Measurements from ENCODE around the gene USP9X. TPM values are rescaled to one million over a fixed set of nuclear protein-coding genes. Genes with fewer than 3 reads are reported as not detected.

Gene USP9X
- total and polyA plus RNA-seq, 2 of the 8 experiments (the other 6 are each of a cell fraction or from before 2014, with no cell fraction given), result 79.2 to 300 TPM

DNA sequence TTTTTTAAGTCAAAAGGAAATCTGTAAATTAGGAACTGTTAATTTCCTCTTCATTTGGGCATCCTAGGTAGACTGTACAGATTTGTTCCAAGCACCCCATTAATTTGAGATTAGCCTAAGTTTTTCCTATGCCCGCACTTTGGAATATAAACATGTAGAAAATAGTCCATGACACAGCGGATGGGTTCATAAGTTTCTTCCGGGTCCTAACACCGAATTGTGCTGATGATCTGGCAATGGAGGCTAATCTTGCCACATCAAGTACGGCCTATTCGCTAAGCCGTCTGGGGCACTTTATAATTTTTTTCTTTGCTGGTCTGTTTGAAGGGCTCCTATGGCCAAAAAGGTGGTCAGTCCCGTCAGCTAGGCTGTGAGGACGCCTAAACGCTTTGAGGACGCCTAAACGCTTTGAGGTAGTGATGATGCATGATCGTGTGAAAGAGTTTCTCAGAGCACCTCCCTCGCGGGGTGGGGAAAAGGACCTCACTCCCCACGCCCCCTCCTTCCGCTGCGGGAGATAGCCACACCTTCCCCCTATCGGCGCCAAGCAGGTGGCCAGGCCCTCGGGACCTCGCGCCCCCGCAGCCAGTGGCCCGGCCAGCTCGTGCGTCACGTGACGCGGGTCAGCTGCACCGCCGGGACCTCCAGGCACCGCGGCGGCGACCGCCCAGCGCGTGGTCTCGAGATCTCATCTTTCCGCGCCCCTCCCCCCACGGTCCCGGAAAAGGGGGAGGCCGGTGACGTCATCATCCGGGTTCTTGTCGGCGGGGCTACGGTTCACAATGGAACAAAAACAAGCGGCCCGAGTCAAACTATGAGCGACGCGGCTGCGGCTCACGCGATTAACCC is 977 bp upstream of the USP9X start:
- Histone ChIP-seq H3K27me3 (replicated peaks in 1 of 4; ENCODE audit: control insufficient read depth in 3 of 4, extremely low read depth in 1 of 4, insufficient read depth in 3 of 4, low read length in 3 of 4) (no peaks in the 10 kb centered on the region), H3K4ac (replicated peaks; ENCODE audit: insufficient read length, low read depth, low read length) (no peak overlapping the region), H3K23me2 (ENCODE audit: low read depth, low read length) (no peaks in the 10 kb centered on the region), H2BK15ac (ENCODE audit: low read length) (no peak overlapping the region), H3K4me2 (ENCODE audit: insufficient read depth in 1 of 2, low read depth in 2 of 2, low read length in 2 of 2) (peak overlapping the region; percentile 66 to 77), H2AK5ac (ENCODE audit: low read depth, low read length) (no peak overlapping the region; the same call in 1 of the 2 replicates), H4K5ac (ENCODE audit: insufficient read length, low read depth, low read length) (peak overlapping the region; percentile 100), H3K4me1 (replicated peaks in 1 of 4; ENCODE audit: control insufficient read depth in 3 of 4, insufficient read depth in 4 of 4, low read length in 3 of 4) (peaks cover 0 to 2% (median 0%) of the 10 kb centered on the region in 4 experiments; a peak in 1 of 7 replicates), H3K23ac (ENCODE audit: insufficient read length) (no peak overlapping the region), H2BK12ac (ENCODE audit: low read depth, low read length) (peak overlapping the region; percentile 99; the same call in 1 of the 2 replicates), H3K79me2 (ENCODE audit: control insufficient read depth in 1 of 2, insufficient read depth in 2 of 2, low read length in 2 of 2) (peaks cover 30 to 53% of the 10 kb centered on the region in 2 experiments), H4K91ac (replicated peaks; ENCODE audit: insufficient read length, low read length) (peak overlapping the region; percentile 98), H3K18ac (ENCODE audit: extremely low read depth, low read length) (peak overlapping the region; percentile 78), H3K27ac (ENCODE audit: low read depth, low read length) (peak overlapping the region; percentile 100), H3K4me3 (ENCODE audit: extremely low read depth in 1 of 4, insufficient read depth in 2 of 4, low read depth in 3 of 4, low read length in 4 of 4) (peak overlapping the region; percentile 67 to 100 (median 82)), H2BK20ac (ENCODE audit: low read length) (no peak overlapping the region), H2AFZ (ENCODE audit: low read length) (no peak overlapping the region), H3K9me3 (ENCODE audit: insufficient read depth in 2 of 2, low read depth in 1 of 2, low read length in 1 of 2) (no peaks in the 10 kb centered on the region), H3K56ac (replicated peaks; ENCODE audit: insufficient read length, low read depth, low read length) (peak overlapping the region; percentile 96), H4K20me1 (replicated peaks in 1 of 2; ENCODE audit: control insufficient read depth in 1 of 2, insufficient read depth in 2 of 2, low read length in 2 of 2) (peaks cover 1 to 6% of the 10 kb centered on the region in 2 experiments), H2BK5ac (ENCODE audit: low read depth, low read length) (peak overlapping the region; percentile 99), H4K8ac (ENCODE audit: extremely low read depth, insufficient read depth, low read length) (peak overlapping the region; percentile 99; the same call in 1 of the 2 replicates), H3K9ac (replicated peaks in 1 of 4; ENCODE audit: extremely low read depth in 1 of 4, low read depth in 3 of 4, low read length in 3 of 4) (peak overlapping the region in 3 of 4 experiments; percentile 96 to 99 (median 97); a peak in 6 of 7 replicates), H3K14ac (ENCODE audit: insufficient read length) (no peak overlapping the region), H3K79me1 (ENCODE audit: low read depth, low read length) (no peaks in the 10 kb centered on the region), H3K36me3 (ENCODE audit: control insufficient read depth in 2 of 4, insufficient read depth in 4 of 4, low read length in 3 of 4) (peaks cover 0 to 26% (median 2%) of the 10 kb centered on the region in 4 experiments; a peak in 3 of 8 replicates), H2BK120ac (replicated peaks; ENCODE audit: low read depth, low read length) (no peak overlapping the region)
- WGBS, 2 experiments (ENCODE audit: extremely low coverage in 1 of 2, insufficient coverage in 1 of 2, insufficient read length in 1 of 2, insufficient replicate concordance in 2 of 2, low coverage in 1 of 2, low lambda C conversion rate in 2 of 2, missing lambda C conversion rate in 1 of 2), result 5% methylated on average over 10 of the region's 58 CpGs; no CpG with 5 or more reads in 1 of the 2 experiments
- ChIA-PET CTCF (ENCODE audit: partially characterized antibody) (interaction anchor here (0.7 to 1.5 kb wide), 2 partner anchors 59 to 376 kb away, joined by 3 read pairs; no protein-coding TSS in a partner anchor), POLR2A (ENCODE audit: partially characterized antibody) (interaction anchor here (1.0 to 4.4 kb wide), 8 partner anchors 8 to 87 kb away, joined by 3 to 19 read pairs (median 6); no protein-coding TSS in a partner anchor)
- peak; percentile 89 for FAIRE-seq
- DNase-seq (ENCODE audit: low read depth in 1 of 2, low spot score in 2 of 2), result peak; percentile 81 to 96
- TF ChIP-seq CREB1 (IDR thresholded peaks at IDR 0.05), result peak; percentile 93
- TF ChIP-seq, protein P1, sequence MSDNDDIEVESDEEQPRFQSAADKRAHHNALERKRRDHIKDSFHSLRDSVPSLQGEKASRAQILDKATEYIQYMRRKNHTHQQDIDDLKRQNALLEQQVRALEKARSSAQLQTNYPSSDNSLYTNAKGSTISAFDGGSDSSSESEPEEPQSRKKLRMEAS (IDR thresholded peaks at IDR 0.05), result peak; percentile 84
- no peak for TF ChIP-seq CHD2 (IDR thresholded peaks at IDR 0.05; ENCODE audit: low read length)
- TF ChIP-seq, protein P2, sequence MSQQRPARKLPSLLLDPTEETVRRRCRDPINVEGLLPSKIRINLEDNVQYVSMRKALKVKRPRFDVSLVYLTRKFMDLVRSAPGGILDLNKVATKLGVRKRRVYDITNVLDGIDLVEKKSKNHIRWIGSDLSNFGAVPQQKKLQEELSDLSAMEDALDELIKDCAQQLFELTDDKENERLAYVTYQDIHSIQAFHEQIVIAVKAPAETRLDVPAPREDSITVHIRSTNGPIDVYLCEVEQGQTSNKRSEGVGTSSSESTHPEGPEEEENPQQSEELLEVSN (IDR thresholded peaks at IDR 0.05), result peak; percentile 75
- TF ChIP-seq, protein P3, sequence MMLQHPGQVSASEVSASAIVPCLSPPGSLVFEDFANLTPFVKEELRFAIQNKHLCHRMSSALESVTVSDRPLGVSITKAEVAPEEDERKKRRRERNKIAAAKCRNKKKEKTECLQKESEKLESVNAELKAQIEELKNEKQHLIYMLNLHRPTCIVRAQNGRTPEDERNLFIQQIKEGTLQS (IDR thresholded peaks at IDR 0.05; ENCODE audit: insufficient read depth, low read depth, low read length), result peak; percentile 85
- TF ChIP-seq RFX5 (IDR thresholded peaks at IDR 0.05; ENCODE audit: borderline replicate concordance, low read depth, low read length), result no peak
- TF ChIP-seq KDM5A (IDR thresholded peaks at IDR 0.05; ENCODE audit: low read length), result no peak
- TF ChIP-seq SUZ12 (IDR thresholded peaks at IDR 0.05; ENCODE audit: low read length), result no peak
- peak in 1 of 2 experiments; percentile 47; a peak in 1 of 4 replicates for TF ChIP-seq HDAC2 (IDR thresholded peaks at IDR 0.05; ENCODE audit: borderline replicate concordance in 1 of 2, low read depth in 2 of 2, low read length in 2 of 2)

Data from H1 (cell line).